Astrocyte (in vitro differentiated cells and primary cell): ENCODE measurements around the gene ARID5B. TPM values are rescaled to one million over a fixed set of nuclear protein-coding genes. Genes with fewer than 3 reads are reported as not detected.

Source experiments
- DNase-seq: peaks from one replicate; pipeline ENCODE4 v3.0.0-alpha.2; 2010; ENCODE audit warnings: low read depth
- FAIRE-seq: peaks from 2 replicates; lab custom pipeline; 2011; peaks lifted over from hg19 to GRCh38; lab: Jason Lieb, UNC
- H2AFZ ChIP-seq: 2 replicates; pipeline ENCODE4 v1.6.0; 2012; ENCODE audit warnings: low read depth, low read length, inconsistent platforms
- H3K27ac ChIP-seq: 2 replicates; pipeline ENCODE4 v1.5.1; 2011; ENCODE audit warnings: low read depth, low read length, inconsistent platforms
- H3K27me3 ChIP-seq: 2 replicates; pipeline ENCODE4 v1.6.0; 2011; ENCODE audit warnings: low read length, inconsistent platforms; ENCODE audit not compliant: insufficient read depth
- H3K36me3 ChIP-seq: 2 replicates; pipeline ENCODE4 v1.5.1; 2011; ENCODE audit warnings: low read length, inconsistent platforms; ENCODE audit not compliant: insufficient read depth
- H3K4me1 ChIP-seq: 2 replicates; pipeline ENCODE4 v1.5.1; 2011; ENCODE audit warnings: low read length, inconsistent platforms; ENCODE audit not compliant: insufficient read depth
- H3K4me2 ChIP-seq: 2 replicates; pipeline ENCODE4 v1.6.0; 2012; ENCODE audit warnings: low read length, inconsistent platforms
- H3K4me3 ChIP-seq: 2 replicates; pipeline ENCODE4 v1.5.1; 2011; ENCODE audit warnings: low read depth, mild to moderate bottlenecking, low read length, inconsistent platforms; ENCODE audit not compliant: insufficient read depth
- H3K79me2 ChIP-seq: 2 replicates; pipeline ENCODE4 v1.6.0; 2012; ENCODE audit warnings: mild to moderate bottlenecking, low read length, inconsistent platforms; ENCODE audit not compliant: insufficient read depth
- H3K9ac ChIP-seq: 2 replicates; pipeline ENCODE4 v1.6.0; 2012; ENCODE audit warnings: mild to moderate bottlenecking, low read length, inconsistent platforms
- H3K9me3 ChIP-seq: 2 replicates; pipeline ENCODE4 v1.5.1; 2012; ENCODE audit warnings: low read depth, mild to moderate bottlenecking, low read length, inconsistent platforms; ENCODE audit not compliant: insufficient read depth
- H4K20me1 ChIP-seq: 2 replicates; pipeline ENCODE4 v1.6.0; 2012; ENCODE audit warnings: low read length, inconsistent platforms; ENCODE audit not compliant: insufficient read depth
- H3K27ac Mint-ChIP-seq: one replicate; pipeline ENCODE4 v1.8.0; 2021; ENCODE audit warnings: mild to moderate bottlenecking, mixed read lengths; ENCODE audit not compliant: unreplicated experiment
- H3K27me3 Mint-ChIP-seq: one replicate; pipeline ENCODE4 v1.8.0; 2021; ENCODE audit warnings: low read depth, mixed read lengths; ENCODE audit not compliant: unreplicated experiment
- H3K36me3 Mint-ChIP-seq: one replicate; pipeline ENCODE4 v1.8.0; 2021; ENCODE audit warnings: low read depth, mixed read lengths; ENCODE audit not compliant: unreplicated experiment
- H3K4me1 Mint-ChIP-seq: one replicate; pipeline ENCODE4 v1.8.0; 2021; ENCODE audit warnings: low read depth, mixed read lengths; ENCODE audit not compliant: unreplicated experiment
- H3K4me3 Mint-ChIP-seq: one replicate; pipeline ENCODE4 v1.8.0; 2021; ENCODE audit warnings: mild to moderate bottlenecking, moderate library complexity, mixed read lengths; ENCODE audit not compliant: unreplicated experiment
- H3K9me3 Mint-ChIP-seq: one replicate; pipeline ENCODE4 v1.8.0; 2021; ENCODE audit warnings: mild to moderate bottlenecking, mixed read lengths; ENCODE audit not compliant: unreplicated experiment
- CTCF ChIP-seq: IDR thresholded peaks from 2 replicates; pipeline ENCODE4 v1.5.1; 2011; ENCODE audit warnings: low read depth, mild to moderate bottlenecking, inconsistent platforms, low read length, moderate library complexity; ENCODE audit not compliant: insufficient read depth
- EZH2 ChIP-seq: IDR thresholded peaks from 2 replicates; pipeline ENCODE4 v1.6.1; 2012; ENCODE audit warnings: mild to moderate bottlenecking, low read length, inconsistent platforms; ENCODE audit not compliant: insufficient read depth
- total RNA-seq: library from RNA; stranded (reverse); gene quantifications from 2 replicates; pipeline ENCODE4 v1.2.1, GENCODE V29; 2021

ARID5B gene
- total RNA-seq, 1 donor from 2014 or later: 66.0 TPM

- no peak overlapping the region for H3K4me2 ChIP-seq
- no peaks in the 10 kb centered on the region for H3K36me3 ChIP-seq
- peaks cover 16% of the 10 kb centered on the region for H3K79me2 ChIP-seq
- TF ChIP-seq EZH2 (no peak), CTCF (no peak)
- peaks cover 2% of the 10 kb centered on the region for H3K36me3 Mint-ChIP-seq
- no peak overlapping the region for H3K4me3 ChIP-seq
- no peak overlapping the region for H2AFZ ChIP-seq
- H3K9me3 ChIP-seq: no peaks in the 10 kb centered on the region
- FAIRE-seq: no peak
- no peaks in the 10 kb centered on the region for H3K27me3 ChIP-seq
- H3K9me3 Mint-ChIP-seq: peaks cover 3% of the 10 kb centered on the region
- no peak overlapping the region for H3K27ac Mint-ChIP-seq
- H3K4me3 Mint-ChIP-seq: no peak overlapping the region
- H3K4me1 Mint-ChIP-seq: peaks cover 19% of the 10 kb centered on the region
- no peak for DNase-seq
- H3K4me1 ChIP-seq: peaks cover 31% of the 10 kb centered on the region
- H3K27me3 Mint-ChIP-seq: no peaks in the 10 kb centered on the region
- no peak overlapping the region for H3K9ac ChIP-seq
- no peaks in the 10 kb centered on the region for H4K20me1 ChIP-seq
- H3K27ac ChIP-seq: no peak overlapping the region
Measured at GRCh38 chr10:62021978-62022802, 120.7 kb downstream of the ARID5B start.

- Histone ChIP-seq H3K9ac (no peak overlapping the region), H3K4me2 (no peak overlapping the region), H3K4me3 (no peak overlapping the region), H3K36me3 (no peaks in the 10 kb centered on the region), H3K9me3 (no peaks in the 10 kb centered on the region), H3K4me1 (peaks cover 35% of the 10 kb centered on the region), H4K20me1 (no peaks in the 10 kb centered on the region), H3K27me3 (no peaks in the 10 kb centered on the region), H3K79me2 (peaks cover 16% of the 10 kb centered on the region), H3K27ac (no peak overlapping the region), H2AFZ (no peak overlapping the region)
- no peak for FAIRE-seq
- no peak for TF ChIP-seq EZH2
- DNase-seq: no peak
- Mint-ChIP-seq H3K4me3 (no peak overlapping the region), H3K36me3 (peaks cover 2% of the 10 kb centered on the region), H3K4me1 (peaks cover 19% of the 10 kb centered on the region), H3K27me3 (no peaks in the 10 kb centered on the region), H3K27ac (no peak overlapping the region), H3K9me3 (peaks cover 3% of the 10 kb centered on the region)
Measured at GRCh38 chr10:62022830-62023229, 121.3 kb downstream of the ARID5B start.

- Histone ChIP-seq H3K79me2 (peaks cover 16% of the 10 kb centered on the region), H2AFZ (no peak overlapping the region), H3K4me3 (no peak overlapping the region), H3K9me3 (no peaks in the 10 kb centered on the region), H3K27me3 (no peaks in the 10 kb centered on the region), H3K4me1 (peaks cover 40% of the 10 kb centered on the region), H4K20me1 (no peaks in the 10 kb centered on the region), H3K9ac (no peak overlapping the region), H3K4me2 (no peak overlapping the region), H3K27ac (no peak overlapping the region), H3K36me3 (no peaks in the 10 kb centered on the region)
- H3K4me3 Mint-ChIP-seq: no peak overlapping the region
- TF ChIP-seq CTCF: no peak
- TF ChIP-seq EZH2: no peak
- DNase-seq: no peak
- peaks cover 3% of the 10 kb centered on the region for H3K9me3 Mint-ChIP-seq
- H3K27me3 Mint-ChIP-seq: no peaks in the 10 kb centered on the region
- no peak overlapping the region for H3K27ac Mint-ChIP-seq
- no peak for FAIRE-seq
- peaks cover 3% of the 10 kb centered on the region for H3K36me3 Mint-ChIP-seq
- H3K4me1 Mint-ChIP-seq: peaks cover 24% of the 10 kb centered on the region
Measured at GRCh38 chr10:62023329-62023728, 121.8 kb downstream of the ARID5B start.
